H9 (cell line): ENCODE data around the gene LIN9. TPM values are rescaled to one million over a fixed set of nuclear protein-coding genes. Genes with fewer than 3 reads are reported as not detected.

Experiments
- DNase-seq: peaks from one replicate; pipeline ENCODE4 v3.0.0-alpha.2; 2017
- H2AFZ ChIP-seq: one replicate; pipeline ENCODE4 v1.6.1; 2013; ENCODE audit warnings: mild to moderate bottlenecking, low read length, control low read depth, moderate library complexity
- H2AK5ac ChIP-seq: 2 replicates; pipeline ENCODE4 v1.6.1; 2013; ENCODE audit warnings: low read length, control low read depth, mixed read lengths; ENCODE audit not compliant: insufficient read length
- H2BK120ac ChIP-seq: one replicate; pipeline ENCODE4 v1.6.1; 2013; ENCODE audit warnings: low read depth, mild to moderate bottlenecking, low read length, control low read depth, inconsistent platforms; ENCODE audit not compliant: poor library complexity, severe bottlenecking
- H2BK12ac ChIP-seq: 2 replicates; pipeline ENCODE4 v1.6.1; 2013; ENCODE audit warnings: low read length, control low read depth, mixed read lengths, low read depth; ENCODE audit not compliant: insufficient read length
- H2BK15ac ChIP-seq: 2 replicates; pipeline ENCODE4 v1.6.1; 2013; ENCODE audit warnings: low read depth, low read length, control low read depth
- H2BK20ac ChIP-seq: one replicate; pipeline ENCODE4 v1.6.1; 2013; ENCODE audit warnings: low read depth, mild to moderate bottlenecking, low read length, control low read depth, inconsistent platforms; ENCODE audit not compliant: poor library complexity, severe bottlenecking
- H2BK5ac ChIP-seq: 2 replicates; pipeline ENCODE4 v1.6.1; 2013; ENCODE audit warnings: low read length, control low read depth, mixed read lengths; ENCODE audit not compliant: insufficient read length
- H3K14ac ChIP-seq: 2 replicates; pipeline ENCODE4 v1.6.1; 2013; ENCODE audit warnings: low read length, control low read depth; ENCODE audit not compliant: insufficient read depth
- H3K18ac ChIP-seq: 2 replicates; pipeline ENCODE4 v1.6.1; 2013; ENCODE audit warnings: low read depth, mild to moderate bottlenecking, mixed read lengths, low read length, control low read depth; ENCODE audit not compliant: insufficient read length
- H3K23ac ChIP-seq: 2 replicates; pipeline ENCODE4 v1.6.1; 2013; ENCODE audit warnings: low read length, control low read depth, mixed read lengths, low read depth; ENCODE audit not compliant: insufficient read length
- H3K23me2 ChIP-seq: 2 replicates; pipeline ENCODE4 v1.6.1; 2013; ENCODE audit warnings: low read depth, mild to moderate bottlenecking, mixed read lengths, low read length, control low read depth; ENCODE audit not compliant: insufficient read length, poor library complexity, severe bottlenecking
- H3K27ac ChIP-seq: 2 replicates; pipeline ENCODE4 v1.5.1; 2013; ENCODE audit warnings: low read length, control low read depth, mixed read lengths, low read depth; ENCODE audit not compliant: insufficient read length
- H3K27me3 ChIP-seq: 2 replicates; pipeline ENCODE4 v1.6.1; 2013; ENCODE audit warnings: low read length, control low read depth, inconsistent platforms; ENCODE audit not compliant: insufficient read depth
- H3K4ac ChIP-seq: 2 replicates; pipeline ENCODE4 v1.6.1; 2013; ENCODE audit warnings: low read depth, mild to moderate bottlenecking, control low read depth, inconsistent platforms, low read length, moderate library complexity
- H3K4me1 ChIP-seq: 2 replicates; pipeline ENCODE4 v1.6.1; 2013; ENCODE audit warnings: low read length, control low read depth, inconsistent platforms; ENCODE audit not compliant: insufficient read depth
- H3K4me2 ChIP-seq: 2 replicates; pipeline ENCODE4 v1.6.1; 2013; ENCODE audit warnings: low read length, control low read depth, mixed read lengths; ENCODE audit not compliant: insufficient read length, insufficient read depth
- H3K56ac ChIP-seq: 2 replicates; pipeline ENCODE4 v1.6.1; 2013; ENCODE audit warnings: low read depth, mild to moderate bottlenecking, mixed read lengths, low read length, control low read depth; ENCODE audit not compliant: insufficient read length
- H3K79me1 ChIP-seq: 2 replicates; pipeline ENCODE4 v1.6.1; 2013; ENCODE audit warnings: low read depth, mild to moderate bottlenecking, moderate library complexity, low read length, control low read depth, inconsistent platforms; ENCODE audit not compliant: insufficient read depth, poor library complexity, severe bottlenecking
- H3K79me2 ChIP-seq: 2 replicates; pipeline ENCODE4 v1.6.1; 2013; ENCODE audit warnings: low read length, control low read depth, inconsistent platforms; ENCODE audit not compliant: insufficient read depth
- H3K9ac ChIP-seq: 2 replicates; pipeline ENCODE4 v1.6.1; 2013; ENCODE audit warnings: low read length, control low read depth, mixed read lengths; ENCODE audit not compliant: insufficient read length; ENCODE audit errors: extremely low read depth
- H3K9me3 ChIP-seq: one replicate; pipeline ENCODE4 v1.6.1; 2013; ENCODE audit warnings: low read depth, low read length, inconsistent platforms; ENCODE audit not compliant: control insufficient read depth
- H3T11ph ChIP-seq: one replicate; pipeline ENCODE4 v1.6.1; 2013; ENCODE audit warnings: mild to moderate bottlenecking, low read length, control low read depth, inconsistent platforms
- H4K20me1 ChIP-seq: one replicate; pipeline ENCODE4 v1.6.1; 2013; ENCODE audit not compliant: control insufficient read depth, insufficient read length, insufficient read depth
- H4K5ac ChIP-seq: 2 replicates; pipeline ENCODE4 v1.6.1; 2013; ENCODE audit warnings: low read depth, mild to moderate bottlenecking, mixed read lengths, low read length, control low read depth; ENCODE audit not compliant: insufficient read length
- H4K8ac ChIP-seq: replicated peaks from 2 replicates; pipeline ENCODE4 v1.6.1; 2013; ENCODE audit warnings: low read length, control low read depth, mixed read lengths, low read depth; ENCODE audit not compliant: insufficient read length
- H4K91ac ChIP-seq: 2 replicates; pipeline ENCODE4 v1.6.1; 2013; ENCODE audit warnings: low read depth, mild to moderate bottlenecking, moderate library complexity, mixed read lengths, low read length, control low read depth; ENCODE audit not compliant: insufficient read length
- H3K27ac Mint-ChIP-seq, 3 experiments: 2 replicates in 2 of 3; 3 replicates in 1 of 3; pipeline ENCODE4 v1.8.0; 2020 to 2021; ENCODE audit warnings: mixed read lengths in 3 of 3, mild to moderate bottlenecking in 1 of 3, moderate library complexity in 1 of 3
- H3K27me3 Mint-ChIP-seq: 2 replicates; pipeline ENCODE4 v1.8.0; 2021; ENCODE audit warnings: low read depth, mild to moderate bottlenecking, moderate library complexity, mixed read lengths
- H3K36me3 Mint-ChIP-seq, 3 experiments: 2 replicates in 2 of 3; 3 replicates in 1 of 3; pipeline ENCODE4 v1.8.0; 2020 to 2021; ENCODE audit warnings: low read depth in 3 of 3, mixed read lengths in 3 of 3; ENCODE audit not compliant: insufficient read depth in 1 of 3
- H3K4me1 Mint-ChIP-seq, 2 experiments: 2 replicates each; pipeline ENCODE4 v1.8.0; 2020; ENCODE audit warnings: mixed read lengths in 2 of 2
- H3K4me3 Mint-ChIP-seq, 2 experiments: 2 replicates in 1 of 2; 3 replicates in 1 of 2; pipeline ENCODE4 v1.8.0; 2020 to 2021; ENCODE audit warnings: mild to moderate bottlenecking in 2 of 2, mixed read lengths in 2 of 2, moderate library complexity in 1 of 2
- H3K9me3 Mint-ChIP-seq, 2 experiments: 2 replicates in 1 of 2; 3 replicates in 1 of 2; pipeline ENCODE4 v1.8.0; 2020; ENCODE audit warnings: mild to moderate bottlenecking in 2 of 2, mixed read lengths in 2 of 2, moderate library complexity in 1 of 2
- CTCF ChIP-seq: fragments of 200-600 bp; sonication (generic); conservative IDR thresholded peaks from 3 replicates; pipeline ENCODE4 v1.8.0; 2021; ENCODE audit warnings: antibody characterized with exemption, mild to moderate bottlenecking
- WGBS: extraction: QIAGEN DNeasy Blood & Tissue Kit; methylation state at CpG from one replicate; pipeline ENCODE4 v1.1.7; 2013; ENCODE audit warnings: missing lambda C conversion rate, low lambda C conversion rate, mixed read lengths; ENCODE audit not compliant: insufficient read length; ENCODE audit errors: extremely low coverage; 5-methylcytosine and 5-hydroxymethylcytosine counted together
- total RNA-seq: library from RNA; stranded (reverse); gene quantifications from 2 replicates; pipeline ENCODE4 v1.2.1, GENCODE V29; 2021

Gene LIN9
- total RNA-seq, 1 experiment from 2014 or later: 9.5 TPM

- no peak overlapping the region for H3K9ac ChIP-seq
- no peak overlapping the region for H2BK5ac ChIP-seq
- Mint-ChIP-seq H3K27me3 (peaks cover 7% of the 10 kb centered on the region), H3K4me1 (no peaks in the 10 kb centered on the region), H3K36me3 (peaks cover 4 to 16% (median 8%) of the 10 kb centered on the region in 3 experiments; a peak in 3 of 7 replicates), H3K9me3 (peaks cover 23 to 25% of the 10 kb centered on the region in 2 experiments), H3K27ac (no peak overlapping the region), H3K4me3 (no peak overlapping the region)
- no peaks in the 10 kb centered on the region for H3K79me2 ChIP-seq
- H3K4me1 ChIP-seq: no peaks in the 10 kb centered on the region
- H2BK120ac ChIP-seq: no peak overlapping the region
- no peak overlapping the region for H4K91ac ChIP-seq
- no peak overlapping the region for H2BK12ac ChIP-seq
- H3K18ac ChIP-seq: no peak overlapping the region
- H3K23me2 ChIP-seq: no peaks in the 10 kb centered on the region
- no peak overlapping the region for H4K8ac ChIP-seq
- no peak for TF ChIP-seq CTCF
- no CpG with 5 or more reads among the region's 8 CpGs for WGBS
- no peak overlapping the region for H3K56ac ChIP-seq
- H2AFZ ChIP-seq: no peak overlapping the region
- H3K27ac ChIP-seq: no peak overlapping the region
- H3K27me3 ChIP-seq: no peaks in the 10 kb centered on the region
- no peak overlapping the region for H3T11ph ChIP-seq
- H4K5ac ChIP-seq: no peak overlapping the region
- no peak overlapping the region for H2BK20ac ChIP-seq
- H4K20me1 ChIP-seq: no peaks in the 10 kb centered on the region
- H3K4ac ChIP-seq: no peak overlapping the region
- no peak overlapping the region for H3K14ac ChIP-seq
- no peaks in the 10 kb centered on the region for H3K9me3 ChIP-seq
- no peak overlapping the region for H2AK5ac ChIP-seq
- no peak overlapping the region for H2BK15ac ChIP-seq
- DNase-seq: no peak
- no peaks in the 10 kb centered on the region for H3K79me1 ChIP-seq
- no peak overlapping the region for H3K4me2 ChIP-seq
- H3K23ac ChIP-seq: no peak overlapping the region
These were observed 35.7 kb upstream of the LIN9 start for GRCh38 chr1:226344441-226345259.
